Ureter (tissue), 1 donor: Measurements from ENCODE around the gene WNT7B. TPM values are rescaled to one million over a fixed set of nuclear protein-coding genes. Genes with fewer than 3 reads are reported as not detected.

Source experiments
- DNase-seq: peaks from one replicate; pipeline ENCODE4 v3.0.0-alpha.2; 2020; ENCODE audit warnings: low spot score
- total RNA-seq: library from RNA; stranded (reverse); gene quantifications from one replicate; pipeline ENCODE4 v1.2.4, GENCODE V29; 2023
- donor health status: DM: yes; HTN: yes; CAD: no.

Gene WNT7B
- total RNA-seq, 1 donor from 2014 or later = 58.6 TPM

DNA sequence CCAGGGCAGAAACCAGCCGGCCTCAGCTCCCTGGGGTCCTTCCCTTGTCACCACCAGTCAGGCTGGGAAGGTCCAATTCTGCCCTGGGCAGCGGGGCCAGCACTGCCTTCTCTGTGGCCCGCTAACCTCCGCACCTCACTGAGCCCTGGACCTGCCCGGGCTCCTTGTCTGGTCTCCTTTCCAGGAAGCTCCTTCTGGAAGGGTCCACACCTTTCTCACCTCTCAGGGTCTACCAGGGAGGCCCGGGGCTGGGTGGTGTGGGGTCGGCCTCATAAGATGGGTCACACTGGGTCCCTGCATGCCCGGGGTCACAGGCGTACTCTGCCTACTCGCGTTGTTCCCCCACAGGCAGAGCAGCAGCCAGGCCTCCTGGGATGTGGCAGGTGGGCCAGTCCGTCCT, 69.0 kb downstream of the WNT7B start:
- no peak for DNase-seq

DNA sequence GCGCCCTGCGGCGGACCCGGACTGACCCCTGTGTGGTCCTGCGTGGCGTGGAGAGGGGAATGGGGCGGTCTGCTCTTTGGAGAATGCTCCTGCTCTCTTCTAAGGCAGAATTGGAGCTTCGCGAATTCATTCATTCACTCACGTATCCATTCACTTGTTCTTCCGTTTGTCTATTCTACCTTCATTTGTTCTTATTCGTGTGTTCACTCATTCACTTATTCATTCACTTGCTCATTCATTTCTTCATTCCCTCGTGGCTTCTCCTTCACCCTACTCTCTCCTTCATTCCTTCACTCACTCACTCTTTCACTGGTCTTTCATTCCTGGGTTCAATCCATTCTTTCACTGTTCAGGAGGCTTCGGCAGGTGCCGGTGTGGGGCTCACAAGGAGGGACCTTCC, 69.6 kb downstream of the WNT7B start:
- no peak for DNase-seq

GRCh38 chr22:45906946-45907345, 70.0 kb downstream of the WNT7B start:
- no peak for DNase-seq

GRCh38 chr22:45905924-45906865, 70.8 kb downstream of the WNT7B start:
- DNase-seq = no peak

DNA sequence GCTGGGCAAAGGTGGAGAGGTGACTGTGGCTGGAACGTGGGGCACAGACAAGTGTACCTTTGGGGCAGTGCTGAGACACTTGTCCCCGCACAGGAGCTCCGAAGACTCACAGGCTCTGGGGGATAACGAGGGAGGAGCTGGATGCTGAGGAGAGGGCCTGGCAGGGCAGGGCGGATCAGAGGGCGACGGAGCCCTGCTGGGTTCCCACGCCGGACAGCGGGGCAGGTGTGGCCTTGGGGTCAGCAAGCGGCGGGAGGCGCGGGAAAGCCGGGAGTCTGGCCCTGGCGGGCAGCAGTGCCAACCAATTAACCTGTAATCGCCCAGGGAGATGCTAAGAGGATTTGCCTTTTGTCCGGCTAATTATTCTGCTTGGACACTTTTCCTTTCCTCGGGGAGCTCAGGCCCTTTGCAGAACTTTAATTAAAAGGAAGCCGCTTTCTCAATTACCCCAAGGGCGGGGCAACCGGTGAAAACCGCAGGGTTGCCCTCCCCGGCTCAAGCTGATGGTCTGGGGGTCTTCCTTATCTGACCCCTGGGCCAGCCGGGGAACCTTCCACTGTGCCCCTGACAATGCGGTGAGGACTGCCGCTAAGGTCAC, 71.5 kb downstream of the WNT7B start:
- no peak for DNase-seq

GRCh38 chr22:45904236-45904635, 72.7 kb downstream of the WNT7B start:
- no peak for DNase-seq

- DNase-seq = no peak
Measured at GRCh38 chr22:45903355-45904135, 73.4 kb downstream of the WNT7B start.

DNA sequence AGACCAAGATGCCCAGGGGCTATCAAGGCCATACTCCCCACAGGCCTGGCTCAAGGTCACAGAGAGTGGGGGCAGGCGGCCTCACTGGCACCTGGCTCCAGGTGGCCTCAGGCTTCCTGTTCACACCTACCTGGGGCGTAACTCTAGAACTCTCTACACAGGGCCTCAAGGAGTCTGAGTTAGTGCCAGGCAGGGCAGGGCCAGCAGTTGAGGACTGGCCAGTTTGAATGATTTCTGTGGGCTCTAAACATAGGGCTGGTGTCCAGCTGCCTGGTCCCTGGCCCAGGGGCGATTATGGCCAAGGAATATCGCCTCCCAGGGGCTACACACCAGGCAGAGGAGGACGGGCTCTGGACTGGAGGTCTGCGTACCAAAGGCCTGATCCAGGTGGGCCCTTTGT, 79.2 kb downstream of the WNT7B start:
- no peak for DNase-seq

DNA sequence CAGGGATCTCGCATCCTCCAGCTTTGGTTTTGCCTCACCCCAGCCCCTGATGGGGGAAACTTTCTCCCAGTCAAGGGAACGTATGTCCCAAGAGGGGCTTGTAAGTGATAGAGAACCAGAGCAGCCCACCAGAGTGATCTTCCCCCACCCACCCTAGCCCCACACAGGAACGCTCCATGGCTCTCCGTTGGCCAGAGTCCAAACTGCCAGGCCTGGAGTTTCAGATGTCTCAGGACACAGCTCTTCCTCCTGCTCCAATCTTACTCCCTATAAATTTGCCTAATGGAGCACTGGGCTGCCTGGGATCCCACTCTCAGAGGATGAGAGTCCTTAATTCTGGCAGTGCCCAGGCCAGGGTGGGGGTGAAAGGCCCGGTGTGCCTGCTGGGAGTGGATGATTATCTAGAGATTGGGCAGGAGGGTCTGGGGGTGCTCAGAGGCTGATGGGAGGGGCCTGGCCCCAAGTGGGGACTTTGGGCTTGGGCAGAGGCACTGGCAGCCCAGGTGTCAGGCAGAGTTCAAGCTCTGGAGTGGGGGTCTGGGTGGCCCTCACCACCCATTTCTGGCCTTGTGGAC, 79.9 kb downstream of the WNT7B start:
- no peak for DNase-seq

- DNase-seq = peak; percentile 85
Measured at GRCh38 chr22:45896153-45896951, 80.6 kb downstream of the WNT7B start.

- DNase-seq = no peak
Measured at GRCh38 chr22:45895436-45896152, 81.4 kb downstream of the WNT7B start.

GRCh38 chr22:45893516-45893915, 83.4 kb downstream of the WNT7B start:
- no peak for DNase-seq

- DNase-seq = no peak
Measured at GRCh38 chr22:45892681-45893461, 84.1 kb downstream of the WNT7B start.

DNA sequence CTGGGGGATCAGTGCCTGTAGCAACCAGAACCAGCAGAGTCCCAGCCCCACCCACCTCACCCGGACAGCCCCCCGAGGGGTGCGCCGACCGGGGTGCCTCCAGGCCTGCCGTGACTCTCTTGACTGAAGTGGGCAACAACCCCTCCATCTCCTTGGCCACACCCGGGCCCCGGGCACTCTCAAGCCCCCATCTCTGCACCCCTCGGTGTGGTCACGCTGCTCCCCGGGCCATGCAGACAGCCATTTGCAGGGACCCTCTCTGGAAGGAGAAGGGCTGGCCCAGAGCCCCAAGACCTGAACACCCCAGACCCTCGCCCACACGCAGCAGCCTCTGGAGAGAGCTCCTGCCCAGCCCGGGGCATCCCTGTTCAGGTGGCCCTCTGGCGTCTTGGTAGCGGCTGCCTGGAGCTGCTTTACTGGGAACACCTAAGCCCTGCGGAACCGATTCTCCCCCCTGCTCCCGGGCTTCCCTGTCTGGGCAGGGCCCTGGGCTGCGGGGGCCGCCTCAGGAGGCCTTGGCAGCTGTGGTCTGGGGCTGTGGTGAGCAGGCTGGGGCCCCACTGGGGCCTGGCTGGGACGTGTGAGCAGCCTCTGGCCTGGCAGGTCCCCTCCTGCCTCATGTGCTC, 84.9 kb downstream of the WNT7B start:
- DNase-seq = no peak

DNA sequence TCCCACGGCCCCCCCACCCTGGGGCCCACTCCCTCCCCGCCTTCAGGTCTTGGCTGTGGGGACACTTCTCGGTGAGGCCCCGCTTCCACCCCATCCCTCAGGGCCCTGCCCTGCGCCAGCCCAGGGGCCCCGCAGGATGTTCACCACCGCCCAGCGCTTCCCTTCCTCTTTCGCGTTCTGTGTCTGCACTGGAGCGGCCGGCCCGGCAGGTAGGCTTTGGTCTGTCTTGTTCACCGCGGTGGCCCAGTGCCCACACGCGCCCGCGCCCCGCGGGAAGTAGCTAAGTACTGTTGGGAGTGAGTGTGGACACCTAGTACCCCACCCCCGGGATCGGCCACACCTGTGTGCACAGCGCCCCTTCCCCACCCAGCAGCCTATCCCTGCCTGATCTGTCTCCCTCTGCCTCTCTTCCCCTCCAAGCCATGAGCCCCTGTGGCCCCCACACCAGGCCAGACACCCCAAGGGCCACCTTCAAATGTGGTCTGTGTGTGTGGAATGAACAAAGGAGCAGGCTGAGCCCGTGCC, 85.4 kb downstream of the WNT7B start:
- no peak for DNase-seq

GRCh38 chr22:45891021-45891421, 85.9 kb downstream of the WNT7B start:
- no peak for DNase-seq

- DNase-seq = no peak
Measured at GRCh38 chr22:45890351-45890635, 86.7 kb downstream of the WNT7B start.

- no peak for DNase-seq
Measured at GRCh38 chr22:45889539-45890350, 87.2 kb downstream of the WNT7B start.
